ENCODE data around the gene TMEM114.

- TF ChIP-seq EZH2 (IDR thresholded peaks at IDR 0.05; ENCODE audit: low read length) = no peak
- no peak for TF ChIP-seq CTCF (optimal IDR thresholded peaks at IDR 0.05 in 1 of 3, IDR thresholded peaks at IDR 0.05 in 1 of 3, conservative IDR thresholded peaks at IDR 0.05 in 1 of 3; ENCODE audit: extremely low read depth in 1 of 3, insufficient read depth in 2 of 3, low read length in 3 of 3)
Measured at GRCh38 chr16:8551388-8552332, 38.7 kb downstream of the TMEM114 start.

All from keratinocyte (primary cell).